ENCODE data around the gene CORO2A. TPM values are rescaled to one million over a fixed set of nuclear protein-coding genes. Genes with fewer than 3 reads are reported as not detected.

CORO2A gene
- total RNA-seq, 1 experiment from 2014 or later = 15.8 TPM

- H3K27ac ChIP-seq (ENCODE audit: insufficient read length, low read depth, low read length) = no peak overlapping the region
- H3K9me3 Mint-ChIP-seq = no peaks in the 10 kb centered on the region
- no peaks in the 10 kb centered on the region for H3K79me1 ChIP-seq (ENCODE audit: insufficient read depth, low read depth, low read length, poor library complexity, severe bottlenecking)
- H2BK120ac ChIP-seq (ENCODE audit: low read depth, low read length, poor library complexity, severe bottlenecking) = no peak overlapping the region
- no peak overlapping the region for H2BK20ac ChIP-seq (ENCODE audit: low read depth, low read length, poor library complexity, severe bottlenecking)
- no peaks in the 10 kb centered on the region for H3K9me3 ChIP-seq (ENCODE audit: control insufficient read depth, low read depth, low read length)
- no peak overlapping the region for H2BK15ac ChIP-seq (ENCODE audit: low read depth, low read length)
- H3K14ac ChIP-seq (ENCODE audit: insufficient read depth, low read length) = no peak overlapping the region; the same call in 1 of the 2 replicates
- no peak overlapping the region for H2BK5ac ChIP-seq (ENCODE audit: insufficient read length, low read length)
- no peak overlapping the region for H4K5ac ChIP-seq (ENCODE audit: insufficient read length, low read depth, low read length)
- 0 out of 2 replicates have a peak, but pooled peaks cover 2% of the 10 kb centered on the region for H3K4me1 ChIP-seq (ENCODE audit: insufficient read depth, low read length)
- H3K4me3 Mint-ChIP-seq = no peak overlapping the region; a peak in 1 of 5 replicates
- no peak overlapping the region for H2AFZ ChIP-seq (ENCODE audit: low read length)
- DNase-seq = no peak
- no peaks in the 10 kb centered on the region for H4K20me1 ChIP-seq (ENCODE audit: control insufficient read depth, insufficient read depth, insufficient read length)
- no peak overlapping the region for H2AK5ac ChIP-seq (ENCODE audit: insufficient read length, low read length)
- H3K36me3 Mint-ChIP-seq (ENCODE audit: insufficient read depth in 1 of 3, low read depth in 3 of 3) = 0 out of 7 replicates have a peak, but pooled peaks cover 0 to 2% (median 0%) of the 10 kb centered on the region in 3 experiments
- H2BK12ac ChIP-seq (ENCODE audit: insufficient read length, low read depth, low read length) = no peak overlapping the region
- no peak for TF ChIP-seq CTCF (conservative IDR thresholded peaks at IDR 0.05)
- no peak overlapping the region for H3K18ac ChIP-seq (ENCODE audit: insufficient read length, low read depth, low read length)
- H3K27me3 Mint-ChIP-seq (ENCODE audit: low read depth) = no peaks in the 10 kb centered on the region
- no peak overlapping the region for H3T11ph ChIP-seq (ENCODE audit: low read length)
- no peak overlapping the region for H3K23ac ChIP-seq (ENCODE audit: insufficient read length, low read depth, low read length)
- H3K79me2 ChIP-seq (ENCODE audit: insufficient read depth, low read length) = no peaks in the 10 kb centered on the region; the same call in none of the 2 replicates
- H4K8ac ChIP-seq (replicated peaks; ENCODE audit: insufficient read length, low read depth, low read length) = no peak overlapping the region
- no peak overlapping the region for H3K9ac ChIP-seq (ENCODE audit: extremely low read depth, insufficient read length, low read length)
- no peak overlapping the region for H4K91ac ChIP-seq (ENCODE audit: insufficient read length, low read depth, low read length)
- no peaks in the 10 kb centered on the region for H3K23me2 ChIP-seq (ENCODE audit: insufficient read length, low read depth, low read length, poor library complexity, severe bottlenecking)
- WGBS (ENCODE audit: extremely low coverage, insufficient read length, low lambda C conversion rate) = no CpG with 5 or more reads among the region's 12 CpGs
- H3K4ac ChIP-seq (ENCODE audit: low read depth, low read length) = no peak overlapping the region
- H3K27me3 ChIP-seq (ENCODE audit: insufficient read depth, low read length) = no peaks in the 10 kb centered on the region
- H3K56ac ChIP-seq (ENCODE audit: insufficient read length, low read depth, low read length) = no peak overlapping the region
- no peak overlapping the region for H3K4me2 ChIP-seq (ENCODE audit: insufficient read depth, insufficient read length, low read length)
- H3K27ac Mint-ChIP-seq = peak overlapping the region in 1 of 3 experiments; percentile 46; a peak in 1 of 7 replicates
- H3K4me1 Mint-ChIP-seq = peaks cover 3 to 12% of the 10 kb centered on the region in 2 experiments; a peak in 3 of 4 replicates
Measured at GRCh38 chr9:98162613-98163012, 29.8 kb downstream of the CORO2A start.
